ENCODE data around the gene UROC1. TPM values are rescaled to one million over a fixed set of nuclear protein-coding genes. Genes with fewer than 3 reads are reported as not detected.

Gene UROC1
- total RNA-seq, 2 donors from 2014 or later, result not detected

DNA sequence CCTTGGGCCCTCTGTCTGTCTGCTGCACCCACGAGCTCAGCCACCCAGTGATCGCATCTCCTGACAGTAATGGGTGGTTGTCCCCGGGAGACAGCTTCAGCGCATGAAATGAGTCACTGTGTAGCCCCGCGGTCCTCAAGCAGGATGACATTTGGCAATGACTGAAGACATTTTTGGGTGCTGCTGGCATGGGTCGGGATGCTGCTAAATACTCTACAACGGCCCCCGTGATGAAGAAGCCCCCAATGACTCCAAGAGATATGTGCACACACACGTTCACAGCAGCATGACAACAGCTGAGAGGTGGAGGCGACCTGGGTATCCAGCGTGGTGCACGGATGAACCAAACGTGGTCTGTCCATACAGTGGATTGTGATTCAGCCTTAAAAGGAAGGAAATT, 24.5 kb downstream of the UROC1 start:
- H3K27ac ChIP-seq, result no peak overlapping the region
- H3K9me3 ChIP-seq, result no peaks in the 10 kb centered on the region
- TF ChIP-seq, protein P1, sequence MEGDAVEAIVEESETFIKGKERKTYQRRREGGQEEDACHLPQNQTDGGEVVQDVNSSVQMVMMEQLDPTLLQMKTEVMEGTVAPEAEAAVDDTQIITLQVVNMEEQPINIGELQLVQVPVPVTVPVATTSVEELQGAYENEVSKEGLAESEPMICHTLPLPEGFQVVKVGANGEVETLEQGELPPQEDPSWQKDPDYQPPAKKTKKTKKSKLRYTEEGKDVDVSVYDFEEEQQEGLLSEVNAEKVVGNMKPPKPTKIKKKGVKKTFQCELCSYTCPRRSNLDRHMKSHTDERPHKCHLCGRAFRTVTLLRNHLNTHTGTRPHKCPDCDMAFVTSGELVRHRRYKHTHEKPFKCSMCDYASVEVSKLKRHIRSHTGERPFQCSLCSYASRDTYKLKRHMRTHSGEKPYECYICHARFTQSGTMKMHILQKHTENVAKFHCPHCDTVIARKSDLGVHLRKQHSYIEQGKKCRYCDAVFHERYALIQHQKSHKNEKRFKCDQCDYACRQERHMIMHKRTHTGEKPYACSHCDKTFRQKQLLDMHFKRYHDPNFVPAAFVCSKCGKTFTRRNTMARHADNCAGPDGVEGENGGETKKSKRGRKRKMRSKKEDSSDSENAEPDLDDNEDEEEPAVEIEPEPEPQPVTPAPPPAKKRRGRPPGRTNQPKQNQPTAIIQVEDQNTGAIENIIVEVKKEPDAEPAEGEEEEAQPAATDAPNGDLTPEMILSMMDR (IDR thresholded peaks at IDR 0.05), result no peak
- DNase-seq (ENCODE audit: low spot score), result no peak
- H3K4me1 ChIP-seq, result no peaks in the 10 kb centered on the region
- no peak overlapping the region for H3K4me3 ChIP-seq
- no peaks in the 10 kb centered on the region for H3K27me3 ChIP-seq
- H3K36me3 ChIP-seq, result no peaks in the 10 kb centered on the region

DNA sequence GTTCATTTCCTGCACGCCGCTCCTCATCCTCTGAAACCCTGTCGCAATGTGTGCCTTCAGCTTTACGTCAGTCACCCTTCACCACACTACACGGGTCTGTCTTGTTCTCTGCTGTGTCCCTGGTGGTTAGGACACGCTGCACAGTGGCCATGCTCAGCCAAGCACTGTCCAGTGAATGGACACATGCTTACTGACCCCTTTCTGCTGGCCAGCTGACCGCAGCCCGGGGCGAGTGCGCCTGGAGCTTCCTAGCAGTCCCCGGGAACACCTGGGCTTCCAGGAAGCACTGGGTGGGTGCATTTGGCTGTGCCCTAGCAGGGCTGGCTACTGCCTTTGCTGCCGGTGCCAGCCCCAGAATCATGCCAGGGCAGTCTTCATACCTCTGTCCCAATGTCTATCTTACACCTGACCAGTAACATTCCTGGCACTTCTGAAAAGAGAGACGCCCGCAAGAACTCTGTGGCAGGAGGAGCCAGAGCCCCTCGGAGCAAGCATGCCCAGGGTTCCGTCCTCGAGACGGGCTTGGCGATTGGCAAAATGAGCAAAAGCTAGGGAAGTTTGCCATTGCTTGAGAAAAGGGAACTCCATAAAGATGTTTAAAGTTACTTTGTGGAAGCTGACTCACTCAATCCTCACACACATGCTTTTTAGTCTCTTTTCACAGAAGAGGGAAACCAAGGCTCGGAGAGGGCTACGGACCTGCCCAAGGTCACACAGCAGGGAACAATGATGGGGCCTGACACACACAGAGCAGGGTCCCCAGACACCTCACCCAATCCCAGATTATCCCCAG, 26.2 kb downstream of the UROC1 start:
- H3K36me3 ChIP-seq, result no peaks in the 10 kb centered on the region
- H3K9me3 ChIP-seq, result no peaks in the 10 kb centered on the region
- TF ChIP-seq, protein P1 (IDR thresholded peaks at IDR 0.05), result no peak
- no peaks in the 10 kb centered on the region for H3K27me3 ChIP-seq
- H3K4me3 ChIP-seq, result no peak overlapping the region
- no peak overlapping the region for H3K27ac ChIP-seq
- DNase-seq (ENCODE audit: low spot score), result no peak
- peaks cover 0 to 11% of the 10 kb centered on the region in 2 donors for H3K4me1 ChIP-seq

DNA sequence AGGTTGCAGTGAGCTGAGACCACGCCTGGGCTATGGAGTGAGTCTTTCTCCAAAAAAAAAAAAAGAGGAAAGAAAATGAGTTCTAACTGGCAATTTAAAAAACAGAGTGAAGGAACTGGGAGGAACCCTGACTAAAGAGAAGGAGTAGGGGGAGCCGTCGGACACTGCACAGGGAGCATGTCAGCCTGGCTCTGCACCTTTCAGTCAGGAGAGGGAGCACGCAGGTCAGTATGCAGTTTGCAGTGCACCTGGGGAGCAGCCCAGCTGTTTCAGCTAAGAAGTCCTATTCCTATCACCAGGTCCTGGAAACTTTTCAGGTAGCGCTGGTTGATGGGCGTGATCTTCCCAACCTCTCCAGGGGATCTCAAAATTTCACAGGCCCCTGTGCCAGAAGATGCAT, 27.0 kb downstream of the UROC1 start:
- no peak overlapping the region for H3K4me3 ChIP-seq
- H3K4me1 ChIP-seq, result peaks cover 0 to 11% of the 10 kb centered on the region in 2 donors
- no peaks in the 10 kb centered on the region for H3K9me3 ChIP-seq
- no peak overlapping the region for H3K27ac ChIP-seq
- no peaks in the 10 kb centered on the region for H3K27me3 ChIP-seq
- no peak for DNase-seq (ENCODE audit: low spot score)
- TF ChIP-seq, protein P1 (IDR thresholded peaks at IDR 0.05), result no peak
- H3K36me3 ChIP-seq, result no peaks in the 10 kb centered on the region

DNA sequence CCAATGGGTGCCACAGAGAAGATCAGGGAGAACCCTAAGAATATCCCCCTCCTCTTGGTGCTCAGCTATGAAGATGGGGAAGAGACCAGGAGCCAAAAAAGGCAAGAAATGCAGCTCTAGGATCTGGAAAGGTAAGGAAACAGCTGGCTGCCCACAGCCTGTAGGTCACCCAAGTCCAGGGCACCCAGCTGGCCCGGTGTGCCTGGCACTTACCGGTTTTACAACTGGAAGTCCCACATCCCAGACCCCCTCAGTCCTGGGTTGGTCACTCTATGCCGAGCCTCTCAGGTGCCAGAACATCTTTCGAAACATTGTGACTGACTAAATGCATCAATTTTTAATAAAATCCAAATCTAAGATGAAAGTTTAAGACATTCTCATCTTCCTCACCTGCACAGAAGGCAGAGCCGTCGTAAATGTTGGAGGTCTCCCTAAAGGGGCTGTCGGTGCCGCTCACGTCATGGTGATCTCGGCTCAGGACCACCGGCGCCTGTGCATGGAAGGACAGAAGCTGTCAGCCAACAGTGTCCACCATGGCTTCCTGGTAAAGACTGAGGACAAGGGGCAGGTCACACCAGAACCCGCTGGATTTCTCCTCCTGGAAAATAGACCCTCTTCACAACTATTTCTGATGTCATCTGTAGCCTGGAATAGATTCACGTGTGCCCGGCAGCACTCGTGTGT, 28.5 kb downstream of the UROC1 start:
- no peak for DNase-seq (ENCODE audit: low spot score)
- Histone ChIP-seq H3K4me1 (peaks cover 0 to 11% of the 10 kb centered on the region in 2 donors), H3K4me3 (no peak overlapping the region), H3K27me3 (no peaks in the 10 kb centered on the region), H3K36me3 (no peaks in the 10 kb centered on the region), H3K9me3 (no peaks in the 10 kb centered on the region), H3K27ac (no peak overlapping the region)
- TF ChIP-seq, protein P1 (IDR thresholded peaks at IDR 0.05), result no peak

DNA sequence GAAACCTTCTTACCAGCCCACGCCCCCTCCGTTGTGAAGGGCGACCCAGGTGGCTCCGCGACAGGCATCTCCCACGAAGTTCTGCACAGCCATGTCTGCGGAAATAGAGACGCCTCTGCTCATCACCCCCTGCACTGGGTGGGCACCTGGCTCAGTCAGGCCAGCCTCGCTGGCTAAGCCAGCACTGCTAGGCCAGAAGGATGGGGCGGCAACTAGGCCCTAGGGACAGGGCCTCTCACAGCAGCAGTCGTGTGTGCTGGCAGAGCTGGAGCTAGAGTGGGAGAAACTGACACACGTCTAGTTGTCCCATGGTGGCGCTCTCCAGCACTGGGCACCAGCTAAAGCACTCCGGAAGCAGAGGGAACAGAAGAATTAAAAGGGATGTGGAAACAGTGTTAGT, 29.4 kb downstream of the UROC1 start:
- no peaks in the 10 kb centered on the region for H3K36me3 ChIP-seq
- no peak overlapping the region for H3K4me3 ChIP-seq
- TF ChIP-seq, protein P1 (IDR thresholded peaks at IDR 0.05), result no peak
- H3K4me1 ChIP-seq, result peaks cover 0 to 11% of the 10 kb centered on the region in 2 donors
- no peaks in the 10 kb centered on the region for H3K27me3 ChIP-seq
- DNase-seq (ENCODE audit: low spot score), result no peak
- no peak overlapping the region for H3K27ac ChIP-seq
- no peaks in the 10 kb centered on the region for H3K9me3 ChIP-seq

Measured in right atrium auricular region (tissue), 2 donors.